H1 (cell line): ENCODE results near the gene SVIP. TPM values are rescaled to one million over a fixed set of nuclear protein-coding genes. Genes with fewer than 3 reads are reported as not detected.

Source experiments
- CTCF ChIA-PET: fragments of 300-600 bp; sonication (Branson Sonifier 250); formaldehyde crosslinking; loops from one replicate; lab custom pipeline; 2021; ENCODE audit not compliant: partially characterized antibody; lab: Charles Lee
- POLR2A ChIA-PET: fragments of 300-600 bp; sonication (Branson Sonifier 250); formaldehyde crosslinking; loops from one replicate; lab custom pipeline; 2021; ENCODE audit warnings: inconsistent platforms; ENCODE audit not compliant: partially characterized antibody; lab: Charles Lee
- DNase-seq, 2 experiments: peaks; one replicate each; pipeline versions ENCODE4 v3.0.0 to v3.0.0-alpha.2; 2010 to 2022; ENCODE audit warnings: low spot score in 2 of 2, low read depth in 1 of 2, mixed read lengths in 1 of 2
- FAIRE-seq: peaks from 2 replicates; lab custom pipeline; 2011; peaks lifted over from hg19 to GRCh38; lab: Jason Lieb, UNC
- H2AFZ ChIP-seq: 2 replicates; pipeline ENCODE4 v1.8.1; 2012; ENCODE audit warnings: low read length, inconsistent platforms
- H2AK5ac ChIP-seq: 2 replicates; pipeline ENCODE4 v1.6.1; 2013; ENCODE audit warnings: low read depth, low read length
- H2BK120ac ChIP-seq: replicated peaks from 2 replicates; pipeline ENCODE3; 2013; ENCODE audit warnings: low read depth, low read length, inconsistent platforms
- H2BK12ac ChIP-seq: 2 replicates; pipeline ENCODE4 v1.6.1; 2013; ENCODE audit warnings: low read depth, low read length
- H2BK15ac ChIP-seq: 2 replicates; pipeline ENCODE4 v1.6.1; 2013; ENCODE audit warnings: low read length
- H2BK20ac ChIP-seq: 2 replicates; pipeline ENCODE4 v1.6.1; 2013; ENCODE audit warnings: low read length
- H2BK5ac ChIP-seq: 2 replicates; pipeline ENCODE4 v1.6.1; 2013; ENCODE audit warnings: low read depth, low read length
- H3K14ac ChIP-seq: 2 replicates; pipeline ENCODE4 v1.6.1; 2013; ENCODE audit warnings: inconsistent platforms; ENCODE audit not compliant: insufficient read length
- H3K18ac ChIP-seq: 2 replicates; pipeline ENCODE4 v1.6.1; 2013; ENCODE audit warnings: low read length; ENCODE audit errors: extremely low read depth
- H3K23ac ChIP-seq: 2 replicates; pipeline ENCODE4 v1.6.1; 2013; ENCODE audit warnings: inconsistent platforms; ENCODE audit not compliant: insufficient read length
- H3K23me2 ChIP-seq: 2 replicates; pipeline ENCODE4 v1.6.1; 2013; ENCODE audit warnings: low read depth, low read length
- H3K27ac ChIP-seq: 2 replicates; pipeline ENCODE4 v1.6.1; 2011; ENCODE audit warnings: low read depth, low read length, inconsistent platforms
- H3K27me3 ChIP-seq, 4 experiments: replicated peaks in 1 of 4; 1 replicate in 1 of 4; 2 replicates in 3 of 4; pipeline versions ENCODE4 v1.6.1 to v1.8.1; 2011 to 2013; ENCODE audit warnings: low read length in 3 of 4, mild to moderate bottlenecking in 3 of 4, inconsistent platforms in 2 of 4, mixed read lengths in 2 of 4, moderate library complexity in 1 of 4; ENCODE audit not compliant: control insufficient read depth in 3 of 4, insufficient read depth in 3 of 4; ENCODE audit errors: extremely low read depth in 1 of 4
- H3K36me3 ChIP-seq, 4 experiments: 2 replicates each; pipeline versions ENCODE4 v1.6.1 to v1.8.1; 2011 to 2013; ENCODE audit warnings: mild to moderate bottlenecking in 4 of 4, low read length in 3 of 4, moderate library complexity in 2 of 4, control low read depth in 1 of 4, inconsistent platforms in 1 of 4; ENCODE audit not compliant: insufficient read depth in 4 of 4, control insufficient read depth in 2 of 4
- H3K4ac ChIP-seq: replicated peaks from 2 replicates; pipeline ENCODE3; 2013; ENCODE audit warnings: low read length, low read depth, mixed read lengths, inconsistent platforms; ENCODE audit not compliant: insufficient read length
- H3K4me1 ChIP-seq, 4 experiments: replicated peaks in 1 of 4; 1 replicate in 1 of 4; 2 replicates in 3 of 4; pipeline versions ENCODE4 v1.6.1 to v1.8.1; 2011 to 2013; ENCODE audit warnings: low read length in 3 of 4, inconsistent platforms in 2 of 4, mixed read lengths in 1 of 4; ENCODE audit not compliant: insufficient read depth in 4 of 4, control insufficient read depth in 3 of 4
- H3K4me2 ChIP-seq, 2 experiments: 2 replicates each; pipeline versions ENCODE4 v1.6.1 to v1.8.1; 2011 to 2013; ENCODE audit warnings: low read depth in 2 of 2, low read length in 2 of 2, control low read depth in 1 of 2, inconsistent platforms in 1 of 2, mild to moderate bottlenecking in 1 of 2; ENCODE audit not compliant: insufficient read depth in 1 of 2
- H3K4me3 ChIP-seq, 4 experiments: fragments of 200-600, 300-600 bp in 1 of 4; sonication (generic), shearing (Covaris generic), sonication (Bioruptor Twin) in 1 of 4; 2 replicates each; pipeline versions ENCODE4 v1.5.1 to v1.8.1; 2011 to 2016; ENCODE audit warnings: low read length in 4 of 4, low read depth in 3 of 4, control low read depth in 2 of 4, inconsistent platforms in 2 of 4, mild to moderate bottlenecking in 2 of 4, mixed read lengths in 1 of 4, moderate library complexity in 1 of 4; ENCODE audit not compliant: insufficient read depth in 2 of 4; ENCODE audit errors: extremely low read depth in 1 of 4
- H3K56ac ChIP-seq: replicated peaks from 2 replicates; pipeline ENCODE3; 2013; ENCODE audit warnings: low read depth, mild to moderate bottlenecking, mixed read lengths, low read length, inconsistent platforms; ENCODE audit not compliant: insufficient read length
- H3K79me1 ChIP-seq: 2 replicates; pipeline ENCODE4 v1.6.1; 2013; ENCODE audit warnings: low read depth, low read length, control low read depth
- H3K79me2 ChIP-seq, 2 experiments: 2 replicates each; pipeline versions ENCODE4 v1.6.1 to v1.8.1; 2012 to 2013; ENCODE audit warnings: low read length in 2 of 2, mild to moderate bottlenecking in 2 of 2, inconsistent platforms in 1 of 2; ENCODE audit not compliant: insufficient read depth in 2 of 2, control insufficient read depth in 1 of 2
- H3K9ac ChIP-seq, 4 experiments: replicated peaks in 1 of 4; 1 replicate in 1 of 4; 2 replicates in 3 of 4; pipeline versions ENCODE4 v1.6.1 to v1.8.1; 2011 to 2013; ENCODE audit warnings: low read depth in 3 of 4, low read length in 3 of 4, control low read depth in 2 of 4, mild to moderate bottlenecking in 2 of 4, moderate library complexity in 2 of 4, inconsistent platforms in 1 of 4; ENCODE audit errors: extremely low read depth in 1 of 4
- H3K9me3 ChIP-seq, 2 experiments: 2 replicates each; pipeline versions ENCODE4 v1.6.1 to v1.8.1; 2012 to 2013; ENCODE audit warnings: mild to moderate bottlenecking in 2 of 2, moderate library complexity in 2 of 2, control low read depth in 1 of 2, inconsistent platforms in 1 of 2, low read depth in 1 of 2, low read length in 1 of 2, mixed read lengths in 1 of 2; ENCODE audit not compliant: insufficient read depth in 2 of 2
- H4K20me1 ChIP-seq, 2 experiments: replicated peaks in 1 of 2; 2 replicates each; pipeline versions ENCODE3 to v1.8.1; 2011 to 2013; ENCODE audit warnings: inconsistent platforms in 2 of 2, low read length in 2 of 2, mild to moderate bottlenecking in 1 of 2; ENCODE audit not compliant: insufficient read depth in 2 of 2, control insufficient read depth in 1 of 2
- H4K5ac ChIP-seq: 2 replicates; pipeline ENCODE4 v1.6.1; 2013; ENCODE audit warnings: low read length, low read depth, mixed read lengths, inconsistent platforms; ENCODE audit not compliant: insufficient read length
- H4K8ac ChIP-seq: 2 replicates; pipeline ENCODE4 v1.8.0; 2013; ENCODE audit warnings: mild to moderate bottlenecking, moderate library complexity, low read length, inconsistent platforms; ENCODE audit not compliant: insufficient read depth; ENCODE audit errors: extremely low read depth
- H4K91ac ChIP-seq: replicated peaks from 2 replicates; pipeline ENCODE3; 2013; ENCODE audit warnings: low read length, mixed read lengths, inconsistent platforms; ENCODE audit not compliant: insufficient read length
- BRCA1 ChIP-seq: IDR thresholded peaks from 2 replicates; pipeline ENCODE4 v1.6.1; 2012; ENCODE audit warnings: low read depth, low read length, improper control_type of control experiment
- CREB1 ChIP-seq: IDR thresholded peaks from 2 replicates; pipeline ENCODE4 v1.6.1; 2012; ENCODE audit warnings: inconsistent platforms
- GTF2F1 ChIP-seq: IDR thresholded peaks from 2 replicates; pipeline ENCODE4 v1.6.1; 2012; ENCODE audit warnings: low read depth, low read length, improper control_type of control experiment, borderline replicate concordance
- HDAC2 ChIP-seq, 2 experiments: fragments of 300-600 bp in 1 of 2; sonication (generic) in 1 of 2; IDR thresholded peaks; 2 replicates each; pipeline ENCODE4 v1.6.1; 2011 to 2012; ENCODE audit warnings: low read depth in 2 of 2, low read length in 2 of 2, mild to moderate bottlenecking in 2 of 2, moderate library complexity in 2 of 2, borderline replicate concordance in 1 of 2, inconsistent platforms in 1 of 2
- MAX ChIP-seq: IDR thresholded peaks from 2 replicates; pipeline ENCODE4 v1.6.1; 2012; ENCODE audit warnings: inconsistent platforms
- NRF1 ChIP-seq: IDR thresholded peaks from 2 replicates; pipeline ENCODE4 v1.6.1; 2011; ENCODE audit warnings: mild to moderate bottlenecking, low read depth, low read length, improper control_type of control experiment
- SP1 ChIP-seq: IDR thresholded peaks from 2 replicates; pipeline ENCODE4 v1.6.1; 2011; ENCODE audit warnings: low read depth, low read length
- TAF1 ChIP-seq: IDR thresholded peaks from 2 replicates; pipeline ENCODE4 v1.6.1; 2011; ENCODE audit warnings: mild to moderate bottlenecking, low read depth, low read length
- TBP ChIP-seq: IDR thresholded peaks from 2 replicates; pipeline ENCODE4 v1.6.1; 2011; ENCODE audit warnings: low read depth, low read length, improper control_type of control experiment
- TEAD4 ChIP-seq: IDR thresholded peaks from 2 replicates; pipeline ENCODE4 v1.6.1; 2012; ENCODE audit warnings: low read depth, low read length, inconsistent platforms, mixed read lengths
- WGBS, 2 experiments: shearing (Covaris generic) in 1 of 2; methylation state at CpG; one replicate each; pipeline versions ENCODE4 v1.1.6 to v1.1.7; 2013 to 2015; ENCODE audit warnings: low lambda C conversion rate in 2 of 2, mixed read lengths in 2 of 2, inconsistent platforms in 1 of 2, low coverage in 1 of 2, missing lambda C conversion rate in 1 of 2; ENCODE audit not compliant: insufficient replicate concordance in 2 of 2, insufficient coverage in 1 of 2, insufficient read length in 1 of 2; ENCODE audit errors: extremely low coverage in 1 of 2, missing lambda C conversion rate in 1 of 2; 5-methylcytosine and 5-hydroxymethylcytosine counted together
- polyA plus RNA-seq, 7 experiments: library from polyadenylated mRNA; depleted of rRNA in 3 of 7; stranded (reverse) in 5 of 7; unstranded in 2 of 7; fragments of >200 nt in 5 of 7; fragments of 200-250 nt in 2 of 7; gene quantifications; 1 replicate in 5 of 7; 2 replicates in 1 of 7; 4 replicates in 1 of 7; pipeline versions ENCODE4 v1.2.1 to v1.2.3, GENCODE V29; 2011 to 2013; ENCODE audit warnings: missing spikeins in 2 of 7, mixed read lengths in 2 of 7
- total RNA-seq: library from RNA; stranded (reverse); fragmentation: NEBNext Ultra II Directional; extraction: Animal tissue kit (Norgen Biotek cat#: 25700); gene quantifications from 2 replicates; pipeline ENCODE4 v1.2.1, GENCODE V29; 2021
- TF ChIP-seq, protein P1 (sequence below), 3 experiments: IDR thresholded peaks; 1 replicate in 2 of 3; 2 replicates in 1 of 3; pipeline versions ENCODE4 v1.5.1 to v1.6.1; 2011; ENCODE audit warnings: low read length in 3 of 3, mild to moderate bottlenecking in 3 of 3, inconsistent platforms in 2 of 3, low read depth in 1 of 3, moderate library complexity in 1 of 3; ENCODE audit not compliant: insufficient read depth in 1 of 3; ENCODE audit errors: control extremely low read depth in 1 of 3

The SVIP gene
- total and polyA plus RNA-seq, 2 of the 8 experiments (the other 6 are each of a cell fraction or from before 2014, with no cell fraction given): 1.2 to 11.4 TPM

DNA sequence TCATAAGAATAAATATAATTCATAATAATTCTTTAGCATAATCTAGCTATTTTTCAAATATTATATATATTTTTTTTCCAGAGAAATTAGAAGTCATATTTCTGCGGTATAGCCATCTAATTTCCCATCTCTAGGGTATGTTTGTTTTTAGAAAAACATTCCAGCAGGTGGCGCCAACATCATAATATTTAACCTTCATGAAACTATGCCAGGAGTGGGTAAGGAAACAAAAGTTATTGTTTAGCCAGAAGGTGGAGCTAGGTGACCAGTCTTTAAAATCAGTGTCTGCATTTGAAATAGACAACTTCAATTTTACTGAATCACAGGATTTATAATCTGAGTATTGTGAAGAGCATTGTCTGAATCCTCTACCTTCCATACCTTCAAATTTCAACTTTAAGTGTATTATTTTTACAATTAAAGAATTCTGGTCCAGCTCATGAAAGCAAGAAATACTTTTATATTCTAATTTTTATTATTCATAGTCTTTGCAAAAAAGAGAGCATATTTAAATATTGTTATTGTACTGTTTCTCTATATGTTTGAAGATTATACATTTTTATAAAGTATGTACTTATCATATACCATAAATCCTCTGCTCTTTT is 46.4 kb upstream of the SVIP start:
- no peak overlapping the region for H2BK20ac ChIP-seq
- no peaks in the 10 kb centered on the region for H4K20me1 ChIP-seq
- H3K4me1 ChIP-seq: no peaks in the 10 kb centered on the region
- FAIRE-seq: peak; percentile 77
- 33% methylated on average over 2 of the region's 2 CpGs; no CpG with 5 or more reads in 1 of the 2 experiments for WGBS, 2 experiments
- DNase-seq: peak in 1 of 2 experiments; percentile 52
- no peaks in the 10 kb centered on the region for H3K36me3 ChIP-seq
- H3K27ac ChIP-seq: no peak overlapping the region
- no peaks in the 10 kb centered on the region for H3K27me3 ChIP-seq
- H2AFZ ChIP-seq: no peak overlapping the region
- no peaks in the 10 kb centered on the region for H3K23me2 ChIP-seq
- no peak overlapping the region for H2BK5ac ChIP-seq
- H4K5ac ChIP-seq: no peak overlapping the region
- no peak overlapping the region for H3K18ac ChIP-seq
- no peak overlapping the region for H3K4me3 ChIP-seq
- no peak overlapping the region for H3K9ac ChIP-seq
- H3K14ac ChIP-seq: no peak overlapping the region
- ChIA-PET POLR2A (no interaction called here), CTCF (interaction anchor here (0.6 to 4.4 kb wide), 20 partner anchors 10 to 1410 kb away, joined by 3 to 26 read pairs (median 4); no protein-coding TSS in a partner anchor)
- no peak overlapping the region for H3K4ac ChIP-seq
- no peak overlapping the region for H3K4me2 ChIP-seq
- no peak overlapping the region for H3K23ac ChIP-seq
- H2BK120ac ChIP-seq: no peak overlapping the region
- no peak overlapping the region for H3K56ac ChIP-seq
- H2BK12ac ChIP-seq: no peak overlapping the region
- H3K79me2 ChIP-seq: no peaks in the 10 kb centered on the region
- no peaks in the 10 kb centered on the region for H3K9me3 ChIP-seq
- no peaks in the 10 kb centered on the region for H3K79me1 ChIP-seq
- H2AK5ac ChIP-seq: no peak overlapping the region
- H4K91ac ChIP-seq: no peak overlapping the region
- H4K8ac ChIP-seq: no peak overlapping the region
- H2BK15ac ChIP-seq: no peak overlapping the region
- peak in 1 of 2 experiments; percentile 77; a peak in 1 of 4 replicates for TF ChIP-seq HDAC2 (IDR thresholded peaks at IDR 0.05; ENCODE audit: borderline replicate concordance in 1 of 2, low read depth in 2 of 2, low read length in 2 of 2)
- TF ChIP-seq CREB1: no peak
- no peak for TF ChIP-seq SP1
- TF ChIP-seq TBP: no peak
- no peak for TF ChIP-seq BRCA1
- TF ChIP-seq, protein P1, sequence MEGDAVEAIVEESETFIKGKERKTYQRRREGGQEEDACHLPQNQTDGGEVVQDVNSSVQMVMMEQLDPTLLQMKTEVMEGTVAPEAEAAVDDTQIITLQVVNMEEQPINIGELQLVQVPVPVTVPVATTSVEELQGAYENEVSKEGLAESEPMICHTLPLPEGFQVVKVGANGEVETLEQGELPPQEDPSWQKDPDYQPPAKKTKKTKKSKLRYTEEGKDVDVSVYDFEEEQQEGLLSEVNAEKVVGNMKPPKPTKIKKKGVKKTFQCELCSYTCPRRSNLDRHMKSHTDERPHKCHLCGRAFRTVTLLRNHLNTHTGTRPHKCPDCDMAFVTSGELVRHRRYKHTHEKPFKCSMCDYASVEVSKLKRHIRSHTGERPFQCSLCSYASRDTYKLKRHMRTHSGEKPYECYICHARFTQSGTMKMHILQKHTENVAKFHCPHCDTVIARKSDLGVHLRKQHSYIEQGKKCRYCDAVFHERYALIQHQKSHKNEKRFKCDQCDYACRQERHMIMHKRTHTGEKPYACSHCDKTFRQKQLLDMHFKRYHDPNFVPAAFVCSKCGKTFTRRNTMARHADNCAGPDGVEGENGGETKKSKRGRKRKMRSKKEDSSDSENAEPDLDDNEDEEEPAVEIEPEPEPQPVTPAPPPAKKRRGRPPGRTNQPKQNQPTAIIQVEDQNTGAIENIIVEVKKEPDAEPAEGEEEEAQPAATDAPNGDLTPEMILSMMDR (IDR thresholded peaks at IDR 0.05; ENCODE audit: control extremely low read depth in 1 of 3, insufficient read depth in 1 of 3, low read depth in 1 of 3, low read length in 3 of 3): peak in 2 of 3 experiments; percentile 70 to 93; a peak in 3 of 4 replicates
- no peak for TF ChIP-seq GTF2F1
- no peak for TF ChIP-seq TAF1
- TF ChIP-seq MAX: no peak
- no peak for TF ChIP-seq NRF1
- TF ChIP-seq TEAD4: 0 out of 2 replicates have a peak, but pooled peaks have one; percentile 37
